ENCODE results near the gene NDST1. TPM values are rescaled to one million over a fixed set of nuclear protein-coding genes. Genes with fewer than 3 reads are reported as not detected.

The NDST1 gene
- total RNA-seq, 1 donor from 2014 or later = 17.1 TPM

DNA sequence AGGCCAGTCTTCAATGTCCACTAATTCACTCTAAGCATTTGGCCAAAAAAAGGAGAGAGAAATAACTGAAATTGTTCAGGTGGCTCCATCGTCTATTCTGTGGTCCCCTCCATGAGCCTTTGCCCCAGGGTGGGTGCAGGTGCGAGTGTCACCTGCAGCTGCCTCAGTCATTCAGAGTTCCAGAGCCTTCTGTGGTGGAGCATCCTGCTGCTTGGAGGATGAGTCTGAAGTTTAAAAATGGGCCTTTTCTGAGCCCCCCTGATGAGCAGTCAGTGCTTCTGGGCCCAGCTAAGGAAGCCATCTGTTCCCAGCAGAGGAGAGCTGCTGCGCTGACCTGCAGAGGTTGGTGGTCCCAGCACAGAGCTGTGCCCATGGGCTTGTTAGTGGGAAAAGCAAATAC lies 48.2 kb downstream of the NDST1 start:
- FAIRE-seq (no peak), DNase-seq (ENCODE audit: low read depth) (no peak)
- TF ChIP-seq, protein P1, sequence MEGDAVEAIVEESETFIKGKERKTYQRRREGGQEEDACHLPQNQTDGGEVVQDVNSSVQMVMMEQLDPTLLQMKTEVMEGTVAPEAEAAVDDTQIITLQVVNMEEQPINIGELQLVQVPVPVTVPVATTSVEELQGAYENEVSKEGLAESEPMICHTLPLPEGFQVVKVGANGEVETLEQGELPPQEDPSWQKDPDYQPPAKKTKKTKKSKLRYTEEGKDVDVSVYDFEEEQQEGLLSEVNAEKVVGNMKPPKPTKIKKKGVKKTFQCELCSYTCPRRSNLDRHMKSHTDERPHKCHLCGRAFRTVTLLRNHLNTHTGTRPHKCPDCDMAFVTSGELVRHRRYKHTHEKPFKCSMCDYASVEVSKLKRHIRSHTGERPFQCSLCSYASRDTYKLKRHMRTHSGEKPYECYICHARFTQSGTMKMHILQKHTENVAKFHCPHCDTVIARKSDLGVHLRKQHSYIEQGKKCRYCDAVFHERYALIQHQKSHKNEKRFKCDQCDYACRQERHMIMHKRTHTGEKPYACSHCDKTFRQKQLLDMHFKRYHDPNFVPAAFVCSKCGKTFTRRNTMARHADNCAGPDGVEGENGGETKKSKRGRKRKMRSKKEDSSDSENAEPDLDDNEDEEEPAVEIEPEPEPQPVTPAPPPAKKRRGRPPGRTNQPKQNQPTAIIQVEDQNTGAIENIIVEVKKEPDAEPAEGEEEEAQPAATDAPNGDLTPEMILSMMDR (IDR thresholded peaks at IDR 0.05; ENCODE audit: insufficient read depth, low read length, severe bottlenecking) = no peak
- Histone ChIP-seq H3K4me3 (ENCODE audit: low read depth, low read length) (no peak overlapping the region), H3K27me3 (ENCODE audit: control insufficient read depth, insufficient read depth, low read length) (no peaks in the 10 kb centered on the region), H3K36me3 (ENCODE audit: control insufficient read depth, insufficient read depth, low read length) (peaks cover 24% of the 10 kb centered on the region)

DNA sequence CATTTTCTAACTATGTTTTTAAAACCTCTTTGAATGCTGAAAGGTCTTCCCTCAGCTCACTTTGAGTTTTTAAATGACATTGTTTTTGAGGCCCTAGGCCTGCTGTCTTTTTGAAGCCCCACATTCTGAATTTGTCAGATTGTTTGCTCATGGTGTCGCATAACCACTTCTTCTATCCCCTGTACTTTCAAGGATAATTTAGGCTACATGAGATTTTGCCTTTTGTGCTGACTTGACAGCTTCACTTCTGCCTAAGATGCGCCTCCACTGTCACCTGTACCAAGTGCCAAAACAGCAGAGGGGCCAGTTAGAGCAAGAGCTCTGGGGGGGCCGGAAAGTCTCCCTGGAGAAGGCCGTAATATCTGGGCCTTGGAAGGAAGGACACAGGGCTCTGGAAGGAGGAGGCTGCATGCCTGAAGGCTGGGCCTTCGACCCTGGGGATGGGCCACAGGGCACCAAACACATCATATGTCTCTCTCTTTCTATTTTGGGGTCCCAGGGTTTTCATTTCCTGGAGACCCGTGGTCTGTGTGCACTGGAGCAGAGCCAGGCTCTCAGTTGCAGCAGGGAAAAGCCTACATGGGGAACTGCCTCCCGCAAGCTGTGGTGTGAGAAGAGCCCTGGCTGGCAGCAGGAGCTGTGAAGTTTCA lies 49.1 kb downstream of the NDST1 start:
- TF ChIP-seq, protein P1 (IDR thresholded peaks at IDR 0.05; ENCODE audit: insufficient read depth, low read length, severe bottlenecking) = no peak
- H3K27me3 ChIP-seq (ENCODE audit: control insufficient read depth, insufficient read depth, low read length) = no peaks in the 10 kb centered on the region
- no peak overlapping the region for H3K4me3 ChIP-seq (ENCODE audit: low read depth, low read length)
- FAIRE-seq = no peak
- DNase-seq (ENCODE audit: low read depth) = no peak
- peaks cover 18% of the 10 kb centered on the region for H3K36me3 ChIP-seq (ENCODE audit: control insufficient read depth, insufficient read depth, low read length)

DNA sequence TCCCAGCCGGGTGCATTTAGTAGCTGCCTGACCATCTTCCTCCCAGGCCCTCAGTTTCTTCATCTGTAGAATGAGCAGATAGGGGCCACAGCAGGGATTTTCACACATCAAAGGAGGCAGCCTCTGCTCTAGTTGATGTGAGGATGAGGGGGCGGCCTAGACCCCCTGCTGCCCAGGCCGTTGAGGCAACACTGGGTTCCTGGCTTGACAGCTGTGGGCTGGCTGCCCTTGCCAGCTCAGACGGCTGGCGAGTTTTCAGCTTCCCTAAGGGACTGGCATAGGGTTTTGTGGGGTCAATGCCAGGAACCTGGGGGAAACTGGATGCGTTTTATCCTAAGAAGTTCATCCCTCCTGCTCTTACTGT lies 49.6 kb downstream of the NDST1 start:
- TF ChIP-seq, protein P1 (IDR thresholded peaks at IDR 0.05; ENCODE audit: insufficient read depth, low read length, severe bottlenecking) = no peak
- no peaks in the 10 kb centered on the region for H3K27me3 ChIP-seq (ENCODE audit: control insufficient read depth, insufficient read depth, low read length)
- no peak for DNase-seq (ENCODE audit: low read depth)
- H3K36me3 ChIP-seq (ENCODE audit: control insufficient read depth, insufficient read depth, low read length) = peaks cover 17% of the 10 kb centered on the region
- no peak overlapping the region for H3K4me3 ChIP-seq (ENCODE audit: low read depth, low read length)
- no peak for FAIRE-seq

DNA sequence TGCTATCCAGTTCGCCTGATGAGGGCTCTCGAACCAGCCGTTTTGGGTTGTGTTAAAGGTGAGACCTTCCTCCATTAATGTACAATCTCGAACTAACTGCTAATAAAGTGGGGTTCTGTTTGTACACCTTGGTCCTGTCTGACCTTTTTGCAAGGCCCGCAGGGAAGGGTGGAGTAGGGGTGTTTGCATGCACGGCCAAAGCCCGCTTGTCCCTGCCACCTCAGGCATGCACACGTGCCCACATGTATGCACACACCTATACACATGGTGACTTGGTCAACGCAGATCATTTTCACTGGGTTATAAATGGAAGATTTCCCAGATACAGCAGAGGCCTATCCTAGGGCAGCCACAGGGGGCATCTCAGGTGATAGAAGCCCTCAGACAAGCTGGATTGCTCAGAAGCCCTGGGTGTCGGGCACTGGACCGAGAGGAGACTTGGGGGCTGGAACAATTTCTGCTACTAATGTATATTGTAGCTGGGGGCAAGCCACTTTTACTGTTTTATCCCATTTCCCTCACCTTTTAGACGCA lies 50.2 kb downstream of the NDST1 start:
- TF ChIP-seq, protein P1 (IDR thresholded peaks at IDR 0.05; ENCODE audit: insufficient read depth, low read length, severe bottlenecking) = no peak
- no peak for FAIRE-seq
- Histone ChIP-seq H3K4me3 (ENCODE audit: low read depth, low read length) (no peak overlapping the region), H3K36me3 (ENCODE audit: control insufficient read depth, insufficient read depth, low read length) (peaks cover 16% of the 10 kb centered on the region), H3K27me3 (ENCODE audit: control insufficient read depth, insufficient read depth, low read length) (no peaks in the 10 kb centered on the region)
- DNase-seq (ENCODE audit: low read depth) = no peak

DNA sequence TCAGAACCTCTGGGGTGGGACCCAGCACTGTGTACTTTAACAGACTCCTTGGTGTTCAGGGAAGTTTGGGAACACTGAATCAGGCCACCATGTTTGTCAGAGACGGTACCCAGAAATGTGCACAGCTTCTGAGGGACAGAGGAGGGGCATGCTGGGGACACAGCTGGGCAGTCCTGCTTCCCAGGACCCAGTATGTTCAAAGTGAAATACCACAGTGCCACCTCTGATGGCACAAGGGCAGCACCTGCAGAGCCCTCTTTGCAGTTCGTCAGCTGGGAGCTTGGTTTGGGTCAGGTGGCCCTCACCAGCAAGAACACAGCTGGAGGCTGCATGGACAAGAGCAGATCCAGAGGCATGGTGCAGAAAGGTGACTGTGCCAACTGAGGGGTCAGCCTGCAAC lies 51.2 kb downstream of the NDST1 start:
- Histone ChIP-seq H3K27me3 (ENCODE audit: control insufficient read depth, insufficient read depth, low read length) (no peaks in the 10 kb centered on the region), H3K36me3 (ENCODE audit: control insufficient read depth, insufficient read depth, low read length) (peaks cover 8% of the 10 kb centered on the region), H3K4me3 (ENCODE audit: low read depth, low read length) (no peak overlapping the region)
- no peak for FAIRE-seq
- TF ChIP-seq, protein P1 (IDR thresholded peaks at IDR 0.05; ENCODE audit: insufficient read depth, low read length, severe bottlenecking) = no peak
- no peak for DNase-seq (ENCODE audit: low read depth)

DNA sequence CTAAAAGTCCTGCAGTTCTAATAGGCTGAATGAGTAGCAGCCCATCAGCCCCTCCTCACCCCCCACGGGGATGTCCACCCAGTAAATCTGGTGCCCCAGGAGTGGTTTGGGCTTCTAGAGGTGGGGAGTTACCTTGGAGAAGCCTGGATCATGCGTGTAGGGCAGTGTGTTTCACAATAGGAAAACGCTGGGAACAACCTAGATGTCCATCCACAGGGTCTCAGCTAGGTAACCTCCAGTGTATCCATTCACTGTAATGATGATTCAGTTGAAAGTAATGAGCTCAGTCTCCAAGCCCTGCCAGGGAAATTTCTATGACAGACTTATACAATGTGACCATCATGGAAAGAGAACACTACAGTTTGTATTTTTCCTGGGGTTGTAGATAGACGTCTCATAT lies 51.8 kb downstream of the NDST1 start:
- H3K4me3 ChIP-seq (ENCODE audit: low read depth, low read length) = no peak overlapping the region
- no peaks in the 10 kb centered on the region for H3K27me3 ChIP-seq (ENCODE audit: control insufficient read depth, insufficient read depth, low read length)
- FAIRE-seq = no peak
- peaks cover 4% of the 10 kb centered on the region for H3K36me3 ChIP-seq (ENCODE audit: control insufficient read depth, insufficient read depth, low read length)
- DNase-seq (ENCODE audit: low read depth) = peak; percentile 72
- TF ChIP-seq, protein P1 (IDR thresholded peaks at IDR 0.05; ENCODE audit: insufficient read depth, low read length, severe bottlenecking) = no peak

All from bronchial epithelial cell (primary cell).